Activated CD4-positive, alpha-beta T cell treated with anti-CD3 and anti-CD28 coated beads, Interleukin-10, Interleukin-2, amounts not matched to agents 100 ng/mL and 50 ng/mL, durations not matched to agents 16 hours and 8 hours (primary cell): Measurements from ENCODE around the gene SLC25A22.

Experiments used
- DNase-seq: peaks from one replicate; pipeline ENCODE4 v3.0.0-alpha.2; 2020

The SLC25A22 gene

GRCh38 chr11:798093-798713 lies at the start of gene SLC25A22:
TSS of gene SLC25A22 (minus strand) at chr11:798281. CDS start at chr11:795006, 3,275 bp downstream.
- peak; percentile 89 for DNase-seq

DNA sequence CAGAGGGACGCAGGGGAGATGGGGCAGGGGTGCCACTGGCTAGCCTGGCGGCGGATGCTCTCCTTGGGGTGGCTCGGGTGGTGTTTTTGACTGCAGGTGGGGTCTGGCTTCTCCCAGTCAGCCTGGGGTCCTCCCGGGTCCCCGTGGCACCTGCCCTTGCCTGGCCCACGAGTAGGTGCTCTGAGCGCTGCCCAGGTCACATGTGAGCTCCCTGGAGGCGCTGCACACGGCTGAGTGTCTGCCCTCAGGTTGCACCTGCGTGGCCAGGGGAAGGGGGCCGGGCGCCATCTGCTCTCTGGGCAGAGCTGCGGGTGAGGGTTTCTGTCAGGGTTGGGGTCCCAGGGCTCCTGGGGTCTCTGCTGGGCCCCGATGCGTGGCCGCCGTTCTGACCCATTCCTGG lies 49.8 kb upstream of the SLC25A22 start:
- no peak for DNase-seq

- no peak for DNase-seq
Observed at GRCh38 chr11:846496-847098, 48.5 kb upstream of the SLC25A22 start.

DNA sequence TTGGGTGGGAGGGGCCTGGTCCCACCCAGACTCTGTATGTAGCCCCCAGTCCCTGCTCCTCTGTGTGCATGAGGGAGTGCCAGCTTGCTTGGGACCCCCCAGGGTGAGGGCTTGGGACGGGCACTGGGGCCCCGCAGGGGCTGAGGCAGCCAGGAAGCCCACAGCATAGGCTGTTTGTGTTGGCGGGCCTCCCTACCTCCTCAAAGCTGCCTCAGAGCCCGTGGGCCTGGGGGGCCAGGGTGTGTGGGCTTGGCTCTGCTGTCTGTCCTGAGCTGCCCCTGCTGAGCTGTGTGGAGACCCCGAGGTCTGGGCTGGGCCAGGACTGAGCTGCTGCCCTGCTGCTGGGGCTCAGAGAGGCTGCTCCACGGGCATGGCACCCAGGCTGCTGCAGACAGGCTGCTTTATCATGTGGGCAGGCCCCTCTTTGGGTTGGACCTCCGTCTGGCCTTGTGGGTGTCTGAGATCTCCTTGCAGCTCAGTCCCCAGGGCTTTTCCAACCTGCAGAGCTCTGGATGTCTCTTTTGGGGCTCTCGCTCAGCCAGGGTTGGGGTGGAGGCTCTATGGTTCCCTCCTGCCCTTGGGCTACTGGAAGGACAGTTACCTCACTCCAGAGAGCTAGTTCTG lies 47.9 kb upstream of the SLC25A22 start:
- no peak for DNase-seq

GRCh38 chr11:844693-845644 lies 46.9 kb upstream of the SLC25A22 start:
- DNase-seq: no peak

GRCh38 chr11:843818-844692 lies 46.0 kb upstream of the SLC25A22 start:
- no peak for DNase-seq

- no peak for DNase-seq
Observed at GRCh38 chr11:843086-843734, 45.1 kb upstream of the SLC25A22 start.

DNA sequence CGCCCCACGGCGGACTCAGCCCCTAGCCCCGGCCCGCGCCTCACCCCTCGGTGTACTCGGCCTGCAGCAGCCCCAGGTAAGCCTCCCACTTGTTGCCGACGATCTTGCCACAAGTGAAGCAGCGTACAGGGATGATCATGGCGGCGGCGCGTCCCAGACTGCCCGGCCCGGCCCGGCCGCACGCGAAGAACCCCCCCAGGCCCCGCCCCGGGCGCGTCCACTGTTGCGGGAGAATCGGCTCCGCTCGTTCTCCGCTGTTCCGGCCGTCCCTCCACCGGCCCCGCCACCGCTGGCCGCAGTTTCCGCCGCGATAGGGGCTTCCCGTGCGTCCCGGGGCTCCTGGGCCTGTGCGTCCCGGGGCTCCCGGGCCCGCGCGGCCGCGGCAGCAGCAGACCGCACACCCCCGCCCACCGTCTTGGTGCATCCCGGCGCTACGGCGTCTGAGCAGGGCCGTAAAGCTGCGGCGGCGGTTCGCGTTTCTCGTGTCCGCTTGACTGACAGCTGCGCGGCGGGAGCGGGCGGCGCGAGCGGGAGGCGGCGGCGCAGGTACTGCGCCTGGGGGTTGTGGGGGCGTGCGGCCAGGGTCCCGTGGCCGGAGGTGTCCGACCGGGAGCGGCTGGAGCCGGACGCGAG lies 44.4 kb upstream of the SLC25A22 start, which contains the start of the genes POLR2L and TSPAN4:
Gene POLR2L (minus strand): TSS at position 160 of the 633 bp plus-strand sequence. CDS start 21 bp downstream, at position 139.
Gene TSPAN4 (plus strand): TSS at position 483 of the 633 bp plus-strand sequence. CDS start 7,453 bp downstream, outside the sequence.
- DNase-seq: peak; percentile 90

GRCh38 chr11:841981-842369 lies 43.9 kb upstream of the SLC25A22 start:
- no peak for DNase-seq

DNA sequence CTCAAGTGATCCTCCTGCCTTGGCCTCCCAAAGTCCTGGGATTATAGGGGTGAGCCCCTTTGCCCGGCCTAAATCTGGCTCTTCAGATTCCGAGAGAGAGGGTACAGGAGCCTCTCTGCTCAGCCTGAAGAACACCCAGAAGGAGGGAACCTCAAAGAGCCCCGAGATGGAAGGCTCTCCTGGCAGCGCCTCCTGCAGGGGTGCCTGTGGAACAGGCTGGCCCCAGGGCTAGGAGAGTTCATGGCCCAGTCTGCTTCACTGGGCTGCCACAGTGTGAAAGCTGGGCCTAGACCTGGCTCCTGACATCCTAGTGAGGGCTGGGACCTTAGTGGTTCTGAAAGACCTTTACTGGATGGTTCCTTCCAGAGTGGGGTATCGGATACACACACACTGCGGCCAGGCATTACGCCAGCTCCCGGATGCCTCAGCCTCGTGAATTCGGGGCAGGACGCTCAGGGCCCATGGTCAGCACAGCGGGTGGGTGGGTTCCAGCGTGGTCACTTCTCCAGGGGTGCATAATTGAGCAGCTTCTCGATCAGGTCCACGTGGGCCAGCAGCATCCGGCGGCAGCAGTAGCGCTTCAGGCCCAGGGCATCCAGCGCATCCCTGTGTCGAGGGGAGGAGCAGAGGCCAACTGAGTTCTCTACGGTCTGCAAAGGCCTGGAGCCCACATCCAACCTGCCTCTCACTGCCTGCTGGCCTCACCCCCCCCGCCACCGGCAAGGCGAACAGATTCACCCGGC lies 42.0 kb upstream of the SLC25A22 start:
- no peak for DNase-seq

DNA sequence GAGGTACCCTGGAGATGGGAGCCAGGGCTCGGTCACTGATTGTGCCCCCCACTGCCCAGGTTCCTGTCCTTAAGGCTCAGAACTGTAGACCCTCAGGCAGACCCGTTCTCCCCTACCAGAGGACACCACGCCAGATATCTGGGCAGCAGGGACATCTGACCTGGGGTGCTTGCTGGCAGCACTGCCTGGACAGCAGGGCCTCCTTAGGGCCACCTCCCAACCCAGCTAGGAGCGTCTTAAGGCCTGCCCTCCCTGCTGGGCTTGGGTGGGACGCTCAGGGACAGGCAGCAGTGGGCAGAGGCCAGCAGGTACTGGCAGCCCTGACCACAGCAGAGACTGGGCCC lies 41.2 kb upstream of the SLC25A22 start:
- no peak for DNase-seq

DNA sequence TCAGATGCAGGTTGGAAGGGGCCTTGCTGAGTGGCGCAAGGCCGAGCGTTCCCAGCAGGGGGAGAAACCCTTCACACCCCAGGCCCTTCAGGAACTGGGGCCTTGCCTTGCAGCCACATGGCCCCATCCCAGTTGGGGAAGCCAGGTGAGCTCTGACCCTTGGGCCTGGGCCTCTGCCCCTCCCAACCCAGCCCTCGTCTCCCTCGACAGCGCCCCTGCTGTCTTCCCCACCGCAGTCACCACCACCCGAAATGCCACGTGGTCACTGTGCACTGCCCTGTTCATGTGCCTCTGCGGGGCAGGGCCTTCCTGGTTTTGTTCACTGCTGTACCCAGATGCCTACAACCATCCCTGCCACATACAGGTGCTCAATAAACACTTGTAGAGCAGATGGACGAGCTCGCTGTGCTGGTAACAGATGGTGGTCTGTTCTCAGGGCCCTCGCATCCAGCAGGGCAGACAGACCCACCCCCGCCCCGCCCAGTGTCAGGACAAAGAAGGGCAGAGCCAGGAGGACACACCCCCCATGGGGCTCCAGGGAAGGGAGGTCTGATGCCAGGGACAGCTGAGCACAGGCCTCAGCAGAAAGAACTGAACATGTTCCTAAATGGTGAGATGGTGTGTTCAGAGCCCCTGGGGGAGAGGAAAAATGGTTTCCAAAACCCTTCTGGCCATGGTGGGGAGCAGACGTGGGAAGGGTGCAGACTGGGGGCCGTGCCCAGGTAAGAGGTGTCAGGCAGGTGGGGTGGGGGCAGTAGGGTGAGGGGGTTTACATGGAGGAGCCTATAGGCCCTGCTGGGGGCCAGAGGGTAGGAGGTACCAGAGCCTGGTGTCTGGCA lies 40.6 kb upstream of the SLC25A22 start:
- no peak for DNase-seq

GRCh38 chr11:837990-838307 lies 39.9 kb upstream of the SLC25A22 start:
- no peak for DNase-seq

DNA sequence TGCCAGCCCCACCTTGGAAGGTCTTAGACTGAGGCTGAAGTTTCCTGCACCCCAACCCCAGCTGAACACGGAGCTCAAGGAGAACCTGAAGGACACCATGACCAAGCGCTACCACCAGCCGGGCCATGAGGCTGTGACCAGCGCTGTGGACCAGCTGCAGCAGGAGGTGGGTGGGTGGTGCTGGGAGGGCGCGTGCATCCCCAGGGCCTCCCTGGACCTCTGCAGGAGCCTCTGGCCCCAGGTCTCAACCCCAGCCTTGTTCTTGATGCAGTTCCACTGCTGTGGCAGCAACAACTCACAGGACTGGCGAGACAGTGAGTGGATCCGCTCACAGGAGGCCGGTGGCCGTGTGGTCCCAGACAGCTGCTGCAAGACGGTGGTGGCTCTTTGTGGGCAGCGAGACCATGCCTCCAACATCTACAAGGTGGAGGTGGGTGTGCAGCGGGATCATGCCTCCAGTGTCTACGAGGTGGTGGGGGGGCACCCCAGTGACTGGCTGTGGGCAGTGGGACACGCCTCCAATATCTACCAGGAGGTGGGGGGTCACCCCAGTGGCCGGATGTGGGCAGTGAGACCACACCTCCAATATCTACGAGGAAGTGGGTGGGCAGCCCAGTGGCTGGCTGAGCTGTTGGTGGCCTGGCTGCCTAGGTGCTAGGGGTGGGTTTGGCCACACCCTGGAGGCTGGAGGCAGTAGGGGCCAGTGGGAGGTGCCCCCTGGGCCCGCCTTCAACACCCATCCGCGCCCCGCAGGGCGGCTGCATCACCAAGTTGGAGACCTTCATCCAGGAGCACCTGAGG lies 39.3 kb upstream of the SLC25A22 start:
- DNase-seq: no peak

DNA sequence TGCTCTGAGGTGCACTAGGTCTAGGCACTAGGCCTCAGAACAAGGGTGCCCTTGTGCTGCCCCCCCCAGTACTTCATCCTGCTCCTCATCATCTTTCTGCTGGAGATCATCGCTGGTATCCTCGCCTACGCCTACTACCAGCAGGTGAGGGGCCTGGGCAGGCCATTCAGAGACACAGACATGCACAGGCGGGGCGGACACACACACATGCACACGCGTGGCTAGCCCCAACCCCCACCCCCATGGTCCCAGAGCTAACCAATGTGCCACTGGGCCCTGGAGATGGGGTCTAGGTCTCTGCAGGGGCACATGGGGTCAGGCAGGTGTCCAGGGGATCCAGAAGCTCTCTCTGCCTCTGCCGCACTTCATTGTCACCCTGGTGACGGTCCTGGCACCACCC lies 38.6 kb upstream of the SLC25A22 start:
- no peak for DNase-seq

- no peak for DNase-seq
Observed at GRCh38 chr11:836274-836673, 38.2 kb upstream of the SLC25A22 start.

GRCh38 chr11:834371-835316 lies 36.6 kb upstream of the SLC25A22 start:
- no peak for DNase-seq
